Vagina (tissue), 2 donors: ENCODE data around the gene USP12. TPM values are rescaled to one million over a fixed set of nuclear protein-coding genes. Genes with fewer than 3 reads are reported as not detected.

Experiments
- DNase-seq, 2 donors: peaks; one replicate each; pipeline ENCODE4 v3.0.0-alpha.2; 2017; ENCODE audit errors: extremely low spot score in 2 of 2
- H3K27ac ChIP-seq: fragments of 200-600 bp; sonication (generic); one replicate; pipeline ENCODE4 v1.5.1; 2019
- H3K27me3 ChIP-seq: fragments of 200-600 bp; sonication (generic); one replicate; pipeline ENCODE4 v1.5.1; 2019
- H3K36me3 ChIP-seq, 2 donors: fragments of 200-600 bp; sonication (generic); one replicate each; pipeline ENCODE4 v1.5.1; 2017 to 2019
- H3K4me1 ChIP-seq: fragments of 200-600 bp; sonication (generic); one replicate; pipeline ENCODE4 v1.5.1; 2019
- H3K4me3 ChIP-seq, 2 donors: fragments of 200-600 bp; sonication (generic); 1 replicate in 1 of 2; 2 replicates in 1 of 2; pipeline ENCODE4 v1.5.1; 2016 to 2019
- H3K9me3 ChIP-seq: fragments of 200-600 bp; sonication (generic); one replicate; pipeline ENCODE4 v1.5.1; 2019
- CTCF ChIP-seq, 3 experiments: fragments of 450-650 bp in 2 of 3; fragments of 200-600 bp in 1 of 3; sonication (generic) in 1 of 3; IDR thresholded peaks; one replicate each; pipeline ENCODE4 v1.5.1; 2017 to 2019; ENCODE audit warnings: antibody characterized with exemption in 3 of 3, mild to moderate bottlenecking in 2 of 3, moderate library complexity in 2 of 3
- POLR2A ChIP-seq, 2 donors: fragments of 450-650 bp; IDR thresholded peaks; one replicate each; pipeline ENCODE4 v1.6.1; 2017; ENCODE audit warnings: antibody characterized with exemption in 2 of 2, mild to moderate bottlenecking in 2 of 2, moderate library complexity in 2 of 2
- POLR2AphosphoS5 ChIP-seq, 2 donors: sonication (generic); formaldehyde crosslinking; IDR thresholded peaks; one replicate each; pipeline ENCODE4 v1.9.0; 2017; ENCODE audit warnings: antibody characterized with exemption in 2 of 2, mild to moderate bottlenecking in 2 of 2, low read depth in 1 of 2; ENCODE audit not compliant: insufficient read depth in 1 of 2
- intact Hi-C: fragments of 100-400 bp; cut with DNase I; formaldehyde crosslinking; loops from one replicate; pipeline ENCODE4 v1.15.1; 2023
- total RNA-seq: library from RNA; depleted of rRNA; stranded (reverse); fragments of >200 nt; gene quantifications from one replicate; pipeline ENCODE4 v1.2.3, GENCODE V29; 2016

USP12 gene
- total RNA-seq, 1 donor from 2014 or later = 20.9 TPM

- H3K4me1 ChIP-seq = peaks cover 50% of the 10 kb centered on the region
- no peak for DNase-seq
- H3K4me3 ChIP-seq = no peak overlapping the region
- no peaks in the 10 kb centered on the region for H3K36me3 ChIP-seq
- no peaks in the 10 kb centered on the region for H3K9me3 ChIP-seq
- H3K27ac ChIP-seq = no peak overlapping the region
- H3K27me3 ChIP-seq = no peaks in the 10 kb centered on the region
- intact Hi-C loops = no loop called here
- TF ChIP-seq CTCF (IDR thresholded peaks at IDR 0.05) (no peak), POLR2A (IDR thresholded peaks at IDR 0.05) (no peak), POLR2AphosphoS5 (IDR thresholded peaks at IDR 0.05; ENCODE audit: insufficient read depth in 1 of 2, low read depth in 1 of 2) (no peak)
Observed at GRCh38 chr13:27168906-27169657, 2.5 kb downstream of the USP12 start.

- Histone ChIP-seq H3K27ac (no peak overlapping the region), H3K4me1 (peaks cover 60% of the 10 kb centered on the region), H3K4me3 (no peak overlapping the region)
Observed at GRCh38 chr13:27168086-27168485, 3.5 kb downstream of the USP12 start.

GRCh38 chr13:27166313-27166712 lies 5.3 kb downstream of the USP12 start:
- TF ChIP-seq POLR2AphosphoS5 (IDR thresholded peaks at IDR 0.05; ENCODE audit: insufficient read depth in 1 of 2, low read depth in 1 of 2) = no peak
- TF ChIP-seq CTCF (IDR thresholded peaks at IDR 0.05) = no peak
- no peak for TF ChIP-seq POLR2A (IDR thresholded peaks at IDR 0.05)
- intact Hi-C loops = no loop called here
- Histone ChIP-seq H3K4me3 (no peak overlapping the region), H3K4me1 (peaks cover 74% of the 10 kb centered on the region), H3K27ac (no peak overlapping the region), H3K9me3 (no peaks in the 10 kb centered on the region), H3K36me3 (no peaks in the 10 kb centered on the region), H3K27me3 (no peaks in the 10 kb centered on the region)
- no peak for DNase-seq

More at GRCh38 chr13:27168086-27168485, 3.5 kb downstream of the USP12 start:
- DNase-seq = no peak
- Histone ChIP-seq H3K27me3 (no peaks in the 10 kb centered on the region), H3K9me3 (no peaks in the 10 kb centered on the region), H3K36me3 (no peaks in the 10 kb centered on the region)
- intact Hi-C loops = no loop called here
- TF ChIP-seq POLR2AphosphoS5 (IDR thresholded peaks at IDR 0.05; ENCODE audit: insufficient read depth in 1 of 2, low read depth in 1 of 2) (no peak), CTCF (IDR thresholded peaks at IDR 0.05) (no peak), POLR2A (IDR thresholded peaks at IDR 0.05) (no peak)

- no peak overlapping the region for H3K4me3 ChIP-seq
Observed at GRCh38 chr13:27161980-27162379, 9.6 kb downstream of the USP12 start.

More at GRCh38 chr13:27161980-27162379, 9.6 kb downstream of the USP12 start:
- Histone ChIP-seq H3K4me1 (peaks cover 63% of the 10 kb centered on the region), H3K9me3 (no peaks in the 10 kb centered on the region), H3K27ac (no peak overlapping the region), H3K36me3 (no peaks in the 10 kb centered on the region), H3K27me3 (no peaks in the 10 kb centered on the region)
- TF ChIP-seq POLR2A (IDR thresholded peaks at IDR 0.05) = no peak
- TF ChIP-seq POLR2AphosphoS5 (IDR thresholded peaks at IDR 0.05; ENCODE audit: insufficient read depth in 1 of 2, low read depth in 1 of 2) = no peak
- no peak for TF ChIP-seq CTCF (IDR thresholded peaks at IDR 0.05)
- intact Hi-C loops = no loop called here
- no peak for DNase-seq
